GM12892 (cell line): ENCODE results near the gene RFTN1.
"Not testable (repeated sequence)": the region's sequence is repeated elsewhere in the genome, so short reads cannot be mapped to it uniquely, and the experiment has no call there.

Experiments used
- DNase-seq: peaks from one replicate; pipeline ENCODE4 v3.0.0; 2011; ENCODE audit not compliant: insufficient read length
- FAIRE-seq: peaks from 2 replicates; lab custom pipeline; 2011; peaks lifted over from hg19 to GRCh38; lab: Jason Lieb, UNC
- POLR2A ChIP-seq: IDR thresholded peaks from 2 replicates; pipeline ENCODE4 v1.6.1; 2011; ENCODE audit warnings: low read depth, low read length, control low read depth
- POLR2AphosphoS5 ChIP-seq: IDR thresholded peaks from 2 replicates; pipeline ENCODE4 v1.6.1; 2011; ENCODE audit warnings: low read depth, low read length, control low read depth
- TAF1 ChIP-seq: IDR thresholded peaks from 2 replicates; pipeline ENCODE4 v1.6.1; 2011; ENCODE audit warnings: low read depth, mild to moderate bottlenecking, control low read depth, low read length, borderline replicate concordance

Gene RFTN1

DNA sequence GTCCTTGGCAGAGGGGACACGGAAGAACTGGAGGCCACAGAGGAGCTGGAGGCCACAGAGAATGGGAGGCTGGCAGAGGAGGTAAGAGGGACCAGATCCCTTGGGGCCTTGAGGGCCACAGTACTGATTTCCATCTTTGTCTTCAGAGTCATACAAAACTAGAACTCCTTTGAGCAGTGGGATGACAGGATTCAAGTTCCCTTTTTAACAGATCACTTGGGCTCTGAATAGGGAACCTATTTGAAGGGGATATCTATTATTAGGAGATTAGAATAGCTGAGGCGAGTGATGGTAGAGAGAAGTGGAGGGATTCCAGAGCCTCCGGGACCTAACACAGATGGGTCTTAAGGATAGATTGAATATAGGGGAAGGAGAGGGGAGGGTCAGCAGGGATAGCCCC, 192.8 kb downstream of the RFTN1 start:
- DNase-seq (no peak), FAIRE-seq (no peak)
- TF ChIP-seq POLR2AphosphoS5 (no peak), POLR2A (no peak), TAF1 (no peak)

GRCh38 chr3:16319723-16320122, 193.8 kb downstream of the RFTN1 start:
- DNase-seq: no peak
- TF ChIP-seq TAF1: no peak
- TF ChIP-seq POLR2AphosphoS5: no peak
- TF ChIP-seq POLR2A: no peak
- no peak for FAIRE-seq

GRCh38 chr3:16319307-16319706, 194.2 kb downstream of the RFTN1 start:
- FAIRE-seq: no peak

DNA sequence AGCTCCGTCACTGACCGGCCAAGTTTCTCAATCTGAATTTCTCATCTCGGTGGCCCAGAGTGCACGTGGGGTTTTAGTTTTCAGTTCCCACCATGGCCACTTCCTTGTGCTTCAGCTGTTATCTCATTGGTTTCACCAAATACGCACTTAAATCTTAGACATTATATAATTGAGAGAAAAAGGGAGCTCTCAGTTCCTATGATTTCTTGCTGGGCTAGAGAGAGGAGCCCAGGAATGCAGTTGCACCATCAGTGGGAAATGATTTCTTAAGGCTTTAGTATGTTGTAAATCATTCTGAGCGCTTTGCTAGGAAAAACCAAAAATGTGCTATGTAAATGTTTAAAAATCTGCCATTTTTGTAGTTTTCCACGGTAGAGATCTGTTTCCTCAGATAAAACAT, 195.3 kb downstream of the RFTN1 start:
- no peak for TF ChIP-seq POLR2AphosphoS5
- TF ChIP-seq TAF1: no peak
- no peak for TF ChIP-seq POLR2A
- FAIRE-seq (no peak), DNase-seq (no peak)

More at GRCh38 chr3:16319307-16319706, 194.2 kb downstream of the RFTN1 start:
- DNase-seq: no peak
- TF ChIP-seq POLR2A (no peak), TAF1 (no peak), POLR2AphosphoS5 (no peak)

- DNase-seq: no peak
Measured at GRCh38 chr3:16317561-16317945, 195.9 kb downstream of the RFTN1 start.

GRCh38 chr3:16316847-16317560, 196.5 kb downstream of the RFTN1 start:
- FAIRE-seq: no peak
- no peak for DNase-seq
- TF ChIP-seq TAF1: no peak
- no peak; the same call in 1 of the 2 replicates for TF ChIP-seq POLR2A
- no peak for TF ChIP-seq POLR2AphosphoS5

More at GRCh38 chr3:16317561-16317945, 195.9 kb downstream of the RFTN1 start:
- FAIRE-seq: no peak
- peak; percentile 45; the same call in 1 of the 2 replicates for TF ChIP-seq POLR2A
- TF ChIP-seq POLR2AphosphoS5: no peak
- TF ChIP-seq TAF1: no peak

GRCh38 chr3:16316396-16316795, 197.1 kb downstream of the RFTN1 start:
- no peak for FAIRE-seq
- no peak for TF ChIP-seq TAF1
- no peak; the same call in 1 of the 2 replicates for TF ChIP-seq POLR2A
- peak; percentile 76 for TF ChIP-seq POLR2AphosphoS5
- no peak for DNase-seq

DNA sequence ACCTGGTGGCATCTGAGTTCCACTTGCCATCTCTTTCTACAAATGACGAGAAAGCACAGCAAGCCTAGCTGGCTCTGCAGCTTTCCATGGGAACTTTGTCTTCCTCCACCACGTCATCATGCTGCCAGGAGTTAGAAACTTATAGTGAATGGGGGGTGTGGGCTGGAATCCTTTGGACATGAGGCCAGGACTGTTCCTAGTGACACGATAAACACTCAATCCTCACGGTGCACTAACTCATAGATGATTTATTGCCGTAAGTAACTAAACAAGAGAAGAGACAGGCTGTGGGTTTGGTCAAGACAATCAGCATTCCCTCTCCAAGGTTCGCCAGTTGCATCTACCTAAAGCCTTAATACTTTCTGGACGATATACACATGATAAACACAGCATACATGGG, 197.9 kb downstream of the RFTN1 start:
- FAIRE-seq: no peak
- DNase-seq: no peak
- TF ChIP-seq POLR2AphosphoS5 (no peak), POLR2A (no peak)

DNA sequence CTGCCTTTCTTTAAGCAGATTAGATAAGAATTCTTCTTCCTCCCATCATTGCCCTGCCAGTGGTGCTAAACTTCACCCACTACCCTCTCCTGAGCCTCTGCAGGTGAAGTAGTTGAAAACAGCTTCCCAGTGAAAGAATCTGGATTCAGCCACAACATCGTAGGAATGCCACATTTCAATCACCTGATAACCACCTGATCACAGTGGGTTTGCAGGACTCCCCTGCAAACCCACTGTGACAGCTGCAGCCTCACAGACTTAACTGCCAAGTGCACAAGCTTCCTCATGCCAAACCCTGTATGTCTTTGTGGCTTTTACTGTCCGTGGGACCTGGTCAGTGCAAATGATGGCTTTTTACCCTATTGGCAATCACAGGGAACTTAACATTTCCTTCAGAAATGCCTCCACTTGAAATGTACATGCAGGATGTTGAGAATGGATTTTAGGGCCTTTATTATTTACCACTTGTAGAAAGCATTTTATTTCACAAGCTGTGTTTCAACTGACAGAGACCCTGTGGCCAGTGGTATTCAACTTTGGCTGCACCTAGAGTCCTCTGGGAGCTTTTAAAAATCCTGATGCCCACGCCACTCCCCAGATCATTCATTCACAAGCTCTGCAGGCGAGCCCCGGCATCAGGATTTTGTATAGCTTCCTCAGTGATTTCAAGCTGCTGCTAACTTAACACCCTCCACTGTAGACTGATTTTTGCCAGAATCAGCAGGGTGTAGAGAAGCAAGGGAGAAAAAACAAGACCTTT, 199.4 kb downstream of the RFTN1 start:
- no peak for FAIRE-seq
- TF ChIP-seq POLR2A (no peak), POLR2AphosphoS5 (peak; percentile 75; the same call in 1 of the 2 replicates)
- DNase-seq: no peak

- no peak for TF ChIP-seq TAF1
- TF ChIP-seq POLR2A: peak; percentile 61
- TF ChIP-seq POLR2AphosphoS5: peak; percentile 30; the same call in 1 of the 2 replicates
- FAIRE-seq (peak; percentile 90), DNase-seq (no peak)
Measured at GRCh38 chr3:16311960-16312451, 201.5 kb downstream of the RFTN1 start.

GRCh38 chr3:16310486-16310885, 203.0 kb downstream of the RFTN1 start:
- peak; percentile 62 for FAIRE-seq
- TF ChIP-seq POLR2A: peak; percentile 23; the same call in 1 of the 2 replicates
- not testable (repeated sequence) for DNase-seq
